ENCODE measurements around the gene PROCR. TPM values are rescaled to one million over a fixed set of nuclear protein-coding genes. Genes with fewer than 3 reads are reported as not detected.

PROCR gene
- 1 to 10 TPM in 1 of 2 experiments, under 1 TPM in 1; 0.87 to 1.2 TPM for total RNA-seq

DNA sequence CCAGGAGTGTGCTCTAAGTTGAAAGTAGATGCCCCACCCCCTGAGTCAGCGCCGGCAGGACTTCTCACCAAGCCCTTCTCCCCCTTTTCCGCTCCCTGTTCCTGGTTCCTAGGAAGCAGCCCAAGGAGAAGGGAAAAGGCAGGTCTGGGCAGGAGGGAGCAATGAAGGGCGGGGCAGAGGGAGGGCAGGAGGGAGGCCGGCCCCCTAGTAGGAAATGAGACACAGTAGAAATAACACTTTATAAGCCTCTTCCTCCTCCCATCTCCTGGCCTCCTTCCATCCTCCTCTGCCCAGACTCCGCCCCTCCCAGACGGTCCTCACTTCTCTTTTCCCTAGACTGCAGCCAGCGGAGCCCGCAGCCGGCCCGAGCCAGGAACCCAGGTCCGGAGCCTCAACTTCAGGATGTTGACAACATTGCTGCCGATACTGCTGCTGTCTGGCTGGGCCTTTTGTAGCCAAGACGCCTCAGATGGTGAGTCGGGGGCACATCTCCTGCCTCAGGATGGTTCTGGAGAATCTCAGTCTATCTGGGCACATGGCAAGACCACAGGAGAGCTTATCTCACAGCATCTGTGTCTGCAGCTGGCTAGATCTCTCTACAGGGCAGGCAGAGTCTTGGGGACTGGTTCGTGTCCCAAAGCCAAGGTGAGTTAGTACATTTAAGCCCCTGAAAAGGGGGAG lies at the start of gene PROCR:
Gene PROCR, plus strand, starts transcription at position 320 of the 681 bp plus-strand sequence. Its CDS starts 83 bp downstream, at position 403.
- Mint-ChIP-seq H3K27ac (peak within 1 kb of the TSS; percentile 47), H3K27me3 (no peaks in the 10 kb centered on the region), H3K4me3 (peak within 1 kb of the TSS; percentile 41), H3K9me3 (ENCODE audit: low read depth) (no peaks in the 10 kb centered on the region), H3K4me1 (peaks cover 13% of the 10 kb centered on the region), H3K36me3 (ENCODE audit: low read depth) (no peaks in the 10 kb centered on the region)
- peak; percentile 21 for DNase-seq
- CTCF ChIA-PET: interaction anchor here (1.0 kb wide), 1 partner anchor 24 kb away, joined by 4 read pairs; the partner anchor contains the start of gene EDEM2
- POLR2A ChIA-PET: no interaction called here
- peak; percentile 70 for ATAC-seq
- intact Hi-C loops (cut with DNase I, micrococcal nuclease): no loop called here

DNA sequence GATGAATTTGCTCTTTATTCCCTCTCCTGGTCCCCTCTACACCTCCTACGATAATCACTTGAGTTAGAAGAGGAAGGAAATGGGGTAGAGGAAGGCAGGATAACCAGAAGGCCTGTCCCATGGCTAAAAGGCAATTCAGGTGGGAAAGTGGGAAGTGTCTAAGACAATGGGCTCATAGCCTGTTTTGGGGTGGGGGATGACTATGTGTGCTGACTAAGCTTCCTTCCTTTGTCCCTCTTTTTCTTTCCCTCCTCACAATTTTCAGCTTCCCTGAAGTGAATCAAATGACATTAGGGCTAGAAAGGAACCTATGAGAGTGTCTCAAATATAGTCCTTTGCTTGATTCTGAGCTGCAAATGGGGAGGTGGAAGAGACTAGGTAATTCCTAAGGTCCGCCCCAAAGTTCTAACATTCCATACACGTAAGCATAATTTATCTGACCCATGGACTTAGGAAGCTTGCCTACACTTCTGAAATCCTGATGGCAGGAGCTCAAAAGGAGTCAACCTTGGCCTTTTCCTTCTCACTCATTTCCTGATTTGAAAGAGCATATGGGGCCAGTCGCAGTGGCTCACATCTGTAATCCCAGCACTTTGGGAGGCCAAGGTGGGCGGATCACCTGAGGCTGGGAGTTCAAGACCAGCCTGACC lies 49.0 kb upstream of the PROCR start:
- Mint-ChIP-seq H3K9me3 (ENCODE audit: low read depth) (no peaks in the 10 kb centered on the region), H3K27ac (no peak overlapping the region), H3K27me3 (no peaks in the 10 kb centered on the region), H3K4me1 (no peaks in the 10 kb centered on the region), H3K4me3 (no peak overlapping the region), H3K36me3 (ENCODE audit: low read depth) (peaks cover 32% of the 10 kb centered on the region)
- POLR2A ChIA-PET: no interaction called here
- ATAC-seq: no peak
- CTCF ChIA-PET: interaction anchor here (0.6 kb wide), 2 partner anchors 358 to 602 kb away, joined by 3 to 4 read pairs; no protein-coding TSS in a partner anchor
- no peak for DNase-seq
- intact Hi-C loops (cut with DNase I, micrococcal nuclease): no loop called here

DNA sequence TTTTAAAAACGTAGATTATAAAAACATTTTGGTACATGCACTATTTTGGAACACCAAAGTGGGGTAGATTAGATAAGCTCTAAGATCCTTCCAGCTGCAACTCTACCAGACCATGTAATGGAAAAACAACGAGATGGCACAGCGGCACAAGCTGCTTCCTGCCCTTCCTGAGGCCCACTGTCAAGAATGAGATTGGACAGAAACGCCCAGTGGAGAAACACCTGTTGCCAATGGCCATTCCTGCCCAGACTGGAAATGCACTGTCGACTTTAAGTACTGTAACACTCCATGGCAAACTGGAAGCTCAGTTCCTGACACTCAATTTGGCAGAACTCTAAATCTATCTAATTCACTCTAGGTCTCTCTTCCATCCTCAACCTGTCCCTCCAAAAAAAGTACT lies 46.1 kb upstream of the PROCR start:
- peaks cover 27% of the 10 kb centered on the region for H3K36me3 Mint-ChIP-seq (ENCODE audit: low read depth)
- H3K27me3 Mint-ChIP-seq: no peaks in the 10 kb centered on the region
- H3K9me3 Mint-ChIP-seq (ENCODE audit: low read depth): no peaks in the 10 kb centered on the region
- CTCF ChIA-PET: interaction anchor here (0.5 kb wide), 1 partner anchor 29 kb away, joined by 4 read pairs; no protein-coding TSS in a partner anchor
- no peak overlapping the region for H3K4me3 Mint-ChIP-seq
- peaks cover 1% of the 10 kb centered on the region for H3K4me1 Mint-ChIP-seq
- POLR2A ChIA-PET: no interaction called here
- intact Hi-C loops (cut with DNase I, micrococcal nuclease): no loop called here
- no peak for ATAC-seq
- H3K27ac Mint-ChIP-seq: no peak overlapping the region
- DNase-seq: no peak

DNA sequence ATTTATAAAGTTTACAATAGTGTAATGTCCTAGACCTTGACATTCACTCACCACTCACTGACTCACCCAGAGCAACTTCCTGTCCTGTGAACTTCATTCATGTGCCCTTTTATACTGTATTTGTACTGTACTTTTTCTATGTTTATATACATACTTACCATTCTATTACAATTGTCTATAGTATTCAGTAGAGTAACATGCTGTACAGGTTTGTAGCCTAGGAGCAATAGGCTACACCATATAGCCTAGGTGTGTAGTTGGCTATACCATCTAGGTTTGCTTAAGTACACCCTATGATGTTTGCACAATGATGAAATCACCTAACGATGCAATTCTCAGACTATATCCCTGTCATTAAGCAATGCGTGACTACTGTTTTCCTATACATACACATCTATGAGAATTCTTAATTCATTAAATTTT lies 42.2 kb upstream of the PROCR start:
- Mint-ChIP-seq H3K27me3 (no peaks in the 10 kb centered on the region), H3K27ac (no peak overlapping the region), H3K9me3 (ENCODE audit: low read depth) (no peaks in the 10 kb centered on the region), H3K4me3 (no peak overlapping the region), H3K36me3 (ENCODE audit: low read depth) (peaks cover 33% of the 10 kb centered on the region), H3K4me1 (peaks cover 1% of the 10 kb centered on the region)
- peak; percentile 69 for ATAC-seq
- no peak for DNase-seq
- CTCF ChIA-PET: no interaction called here
- intact Hi-C loops (cut with DNase I, micrococcal nuclease): no loop called here
- POLR2A ChIA-PET: interaction anchor here (0.6 kb wide), 1 partner anchor 325 kb away, joined by 8 read pairs; no protein-coding TSS in a partner anchor

DNA sequence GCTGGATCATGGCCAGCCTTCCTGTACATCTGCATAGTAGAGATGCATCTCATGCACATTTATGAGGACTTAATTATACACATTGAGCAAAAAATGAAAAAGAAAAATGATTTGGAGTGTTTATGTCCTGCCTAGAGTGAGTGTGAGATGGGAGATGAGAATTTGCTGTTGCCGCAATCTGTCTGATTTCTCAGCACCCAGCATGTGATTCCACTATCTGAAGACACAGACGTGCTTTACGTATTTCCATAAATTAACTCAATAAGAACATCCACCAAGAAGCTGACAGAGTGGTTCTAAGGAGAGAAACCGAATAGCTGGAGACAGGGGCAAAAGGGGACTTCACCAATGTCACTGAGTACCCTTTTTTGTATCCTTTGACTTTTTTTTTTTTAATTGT lies 39.9 kb upstream of the PROCR start:
- Mint-ChIP-seq H3K9me3 (ENCODE audit: low read depth) (no peaks in the 10 kb centered on the region), H3K36me3 (ENCODE audit: low read depth) (peaks cover 25% of the 10 kb centered on the region), H3K27ac (no peak overlapping the region), H3K4me1 (peaks cover 1% of the 10 kb centered on the region), H3K4me3 (no peak overlapping the region), H3K27me3 (no peaks in the 10 kb centered on the region)
- DNase-seq (no peak), ATAC-seq (no peak)
- CTCF ChIA-PET: interaction anchor here (2.4 kb wide), 1 partner anchor 36 kb away, joined by 7 read pairs; no protein-coding TSS in a partner anchor
- POLR2A ChIA-PET: no interaction called here
- intact Hi-C loops (cut with DNase I, micrococcal nuclease): no loop called here

DNA sequence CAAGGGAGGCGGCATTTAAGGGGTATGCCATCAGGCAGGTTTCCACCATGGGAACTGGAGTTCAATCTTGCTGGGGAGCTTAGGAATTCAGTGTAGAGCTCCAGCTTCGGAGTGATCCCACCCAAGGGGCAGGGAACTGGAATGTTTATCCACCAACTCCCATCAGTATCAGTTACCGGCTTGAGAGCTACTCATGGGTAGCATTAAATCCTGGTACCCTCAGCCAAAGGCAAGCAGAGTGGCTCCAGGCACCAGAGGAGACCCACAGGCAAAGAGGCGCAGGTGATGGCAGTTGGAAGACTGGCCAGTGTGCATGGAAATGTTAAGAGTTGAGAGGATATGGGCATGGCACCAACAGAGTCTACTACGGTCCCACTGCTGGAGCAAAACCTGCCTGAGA lies 38.8 kb upstream of the PROCR start:
- no peak overlapping the region for H3K4me3 Mint-ChIP-seq
- H3K36me3 Mint-ChIP-seq (ENCODE audit: low read depth): peaks cover 28% of the 10 kb centered on the region
- no peaks in the 10 kb centered on the region for H3K9me3 Mint-ChIP-seq (ENCODE audit: low read depth)
- DNase-seq (no peak), ATAC-seq (no peak)
- ChIA-PET CTCF (interaction anchor here (0.6 to 2.4 kb wide), 2 partner anchors 11 to 37 kb away, joined by 3 to 7 read pairs; no protein-coding TSS in a partner anchor), POLR2A (interaction anchor here (0.7 kb wide), 1 partner anchor 660 kb away, joined by 4 read pairs; no protein-coding TSS in a partner anchor)
- peaks cover 1% of the 10 kb centered on the region for H3K4me1 Mint-ChIP-seq
- no peaks in the 10 kb centered on the region for H3K27me3 Mint-ChIP-seq
- no peak overlapping the region for H3K27ac Mint-ChIP-seq
- intact Hi-C loops (cut with DNase I, micrococcal nuclease): no loop called here

DNA sequence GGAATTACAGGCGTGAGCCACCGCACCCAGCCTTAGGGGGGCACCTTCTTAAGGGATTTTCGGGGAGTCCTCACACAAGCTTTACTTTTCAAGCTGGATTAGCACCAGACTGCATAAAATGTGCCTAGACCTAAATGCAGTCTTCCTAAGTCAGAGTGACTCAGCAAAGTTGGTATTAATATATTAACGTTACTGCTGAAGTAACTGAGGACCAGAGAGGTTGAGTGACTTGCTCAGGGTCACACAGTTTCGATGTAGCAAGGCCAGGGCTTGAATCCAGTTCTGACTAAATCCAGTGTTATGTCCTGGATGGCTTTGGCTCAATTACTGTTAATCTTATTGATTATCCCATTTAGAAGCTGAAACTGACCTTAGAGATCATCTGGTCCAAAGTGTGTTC lies 38.1 kb upstream of the PROCR start:
- DNase-seq (no peak), ATAC-seq (no peak)
- H3K4me3 Mint-ChIP-seq: no peak overlapping the region
- intact Hi-C loops (cut with DNase I, micrococcal nuclease): no loop called here
- POLR2A ChIA-PET: interaction anchor here (0.6 to 0.7 kb wide), 2 partner anchors 659 to 1116 kb away, joined by 4 read pairs; no protein-coding TSS in a partner anchor
- CTCF ChIA-PET: interaction anchor here (2.4 kb wide), 1 partner anchor 38 kb away, joined by 7 read pairs; no protein-coding TSS in a partner anchor
- H3K27me3 Mint-ChIP-seq: no peaks in the 10 kb centered on the region
- H3K9me3 Mint-ChIP-seq (ENCODE audit: low read depth): no peaks in the 10 kb centered on the region
- peaks cover 1% of the 10 kb centered on the region for H3K4me1 Mint-ChIP-seq
- peak overlapping the region; percentile 19 for H3K27ac Mint-ChIP-seq
- H3K36me3 Mint-ChIP-seq (ENCODE audit: low read depth): peaks cover 31% of the 10 kb centered on the region

DNA sequence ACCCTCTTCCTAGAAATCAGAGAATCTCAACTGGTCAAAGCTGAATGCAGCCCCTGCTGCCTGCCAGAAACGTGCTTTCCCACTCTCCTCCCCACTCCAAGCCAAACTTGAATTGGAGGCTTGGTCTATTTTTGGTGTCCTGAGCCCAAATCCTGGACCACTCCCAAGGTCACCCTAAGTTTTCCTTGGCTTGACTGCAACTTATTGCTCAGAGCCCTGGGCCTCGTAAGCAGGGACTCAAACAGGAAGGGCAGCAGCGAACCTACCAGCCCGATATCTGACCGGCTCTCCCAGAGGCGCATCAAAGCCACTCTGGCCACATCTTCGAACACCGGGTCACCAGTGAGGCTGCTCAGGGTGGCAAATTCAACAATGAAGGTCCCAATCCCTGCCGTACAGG lies 37.4 kb upstream of the PROCR start:
- POLR2A ChIA-PET: interaction anchor here (0.6 kb wide), 1 partner anchor 1116 kb away, joined by 4 read pairs; no protein-coding TSS in a partner anchor

DNA sequence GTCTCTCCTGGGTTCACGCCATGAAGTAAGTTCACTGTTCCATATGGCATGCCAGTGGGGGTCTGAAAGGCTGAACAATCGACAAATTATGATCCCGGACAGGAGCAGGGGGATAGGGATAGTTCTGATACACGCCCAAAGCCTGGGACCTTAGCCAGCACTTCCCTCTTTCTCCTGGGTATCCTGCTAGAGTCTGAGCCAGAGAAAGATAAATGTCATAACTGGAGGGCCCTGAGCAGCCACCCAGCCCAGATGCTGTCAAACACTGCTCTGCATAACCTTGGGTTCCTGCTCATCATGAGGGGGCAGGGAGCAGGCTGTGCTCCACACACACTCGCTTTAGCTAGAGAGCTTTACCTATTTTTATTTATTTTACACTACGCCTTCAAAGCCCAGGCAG lies 37.0 kb upstream of the PROCR start:
- no peak overlapping the region for H3K4me3 Mint-ChIP-seq
- no peak for DNase-seq
- no peaks in the 10 kb centered on the region for H3K9me3 Mint-ChIP-seq (ENCODE audit: low read depth)
- ATAC-seq: no peak
- intact Hi-C loops (cut with DNase I, micrococcal nuclease): no loop called here
- no peaks in the 10 kb centered on the region for H3K4me1 Mint-ChIP-seq
- POLR2A ChIA-PET: no interaction called here
- H3K27ac Mint-ChIP-seq: no peak overlapping the region
- CTCF ChIA-PET: interaction anchor here (1.0 kb wide), 1 partner anchor 10 kb away, joined by 3 read pairs; no protein-coding TSS in a partner anchor
- H3K36me3 Mint-ChIP-seq (ENCODE audit: low read depth): peaks cover 31% of the 10 kb centered on the region
- no peaks in the 10 kb centered on the region for H3K27me3 Mint-ChIP-seq

More for the DNA sequence above, 37.4 kb upstream of the PROCR start:
- DNase-seq: no peak
- Mint-ChIP-seq H3K27ac (no peak overlapping the region), H3K9me3 (ENCODE audit: low read depth) (no peaks in the 10 kb centered on the region), H3K36me3 (ENCODE audit: low read depth) (peaks cover 31% of the 10 kb centered on the region), H3K4me1 (peaks cover 1% of the 10 kb centered on the region), H3K27me3 (no peaks in the 10 kb centered on the region), H3K4me3 (no peak overlapping the region)
- CTCF ChIA-PET: interaction anchor here (1.0 to 2.4 kb wide), 2 partner anchors 10 to 39 kb away, joined by 3 to 7 read pairs; no protein-coding TSS in a partner anchor
- ATAC-seq: no peak
- intact Hi-C loops (cut with DNase I, micrococcal nuclease): no loop called here

DNA sequence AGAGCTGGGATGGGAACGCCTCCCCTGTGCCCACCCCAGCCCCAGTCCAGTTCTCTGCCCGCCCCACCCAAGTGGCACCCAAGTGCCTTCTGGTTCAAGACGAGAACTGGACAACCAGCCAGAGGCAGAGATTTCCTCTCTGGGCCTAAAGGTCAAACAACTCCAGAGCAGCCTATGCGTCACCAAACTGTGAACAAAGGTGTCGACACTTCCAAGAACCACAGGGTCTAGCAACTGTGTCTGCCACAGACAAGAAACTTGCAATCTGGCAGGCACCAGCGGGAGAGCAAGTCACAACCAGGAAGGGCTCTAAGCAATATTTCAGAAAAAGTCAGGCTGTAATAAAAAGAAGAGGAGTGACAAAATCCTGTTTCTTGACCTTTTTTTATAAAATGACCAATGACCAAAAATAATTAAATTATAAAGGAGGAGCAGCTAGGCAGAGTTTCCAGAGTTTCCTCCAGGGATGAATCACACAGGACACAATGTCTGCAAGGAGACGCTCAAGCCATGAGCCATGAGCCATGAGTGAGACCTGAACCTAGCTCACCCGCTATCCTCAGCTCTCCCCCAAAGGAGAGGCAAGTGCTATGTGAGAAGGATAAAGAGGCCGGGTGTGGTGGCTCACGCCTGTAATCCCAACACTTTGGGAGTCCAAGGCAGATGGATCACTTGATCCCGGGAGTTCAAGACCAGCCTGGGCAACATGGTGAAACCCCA lies 35.8 kb upstream of the PROCR start:
- H3K4me3 Mint-ChIP-seq: no peak overlapping the region
- ChIA-PET CTCF (no interaction called here), POLR2A (no interaction called here)
- H3K27ac Mint-ChIP-seq: no peak overlapping the region
- no peak for ATAC-seq
- peaks cover 34% of the 10 kb centered on the region for H3K36me3 Mint-ChIP-seq (ENCODE audit: low read depth)
- H3K27me3 Mint-ChIP-seq: no peaks in the 10 kb centered on the region
- peaks cover 2% of the 10 kb centered on the region for H3K4me1 Mint-ChIP-seq
- DNase-seq: no peak
- intact Hi-C loops (cut with DNase I, micrococcal nuclease): no loop called here
- no peaks in the 10 kb centered on the region for H3K9me3 Mint-ChIP-seq (ENCODE audit: low read depth)

DNA sequence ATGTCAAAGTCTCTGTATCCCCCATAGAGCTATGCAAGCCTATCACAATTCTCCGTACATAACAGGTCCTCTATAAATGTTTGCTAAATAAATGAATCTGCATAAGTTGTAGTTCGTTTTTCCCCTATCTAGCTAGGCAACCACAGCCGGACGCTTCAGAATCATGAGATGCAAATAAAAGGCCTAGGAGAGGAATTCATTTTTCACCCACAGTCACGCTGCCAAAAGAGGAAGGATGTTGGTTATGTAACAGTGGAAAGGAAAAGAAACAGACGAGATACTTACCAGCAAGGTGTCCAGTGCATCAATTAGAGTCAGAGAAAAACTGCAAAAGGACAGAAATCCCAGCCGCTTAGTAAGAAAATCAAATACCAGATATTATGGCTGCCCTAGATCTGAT lies 27.2 kb upstream of the PROCR start:
- no peak overlapping the region for H3K27ac Mint-ChIP-seq
- ChIA-PET POLR2A (interaction anchor here (0.6 to 0.7 kb wide), 2 partner anchors 121 to 353 kb away, joined by 4 read pairs; no protein-coding TSS in a partner anchor), CTCF (interaction anchor here (0.5 to 3.6 kb wide), 13 partner anchors 10 to 319 kb away, joined by 3 to 19 read pairs (median 4); no protein-coding TSS in a partner anchor)
- no peaks in the 10 kb centered on the region for H3K27me3 Mint-ChIP-seq
- DNase-seq (no peak), ATAC-seq (no peak)
- peaks cover 32% of the 10 kb centered on the region for H3K4me1 Mint-ChIP-seq
- no peak overlapping the region for H3K4me3 Mint-ChIP-seq
- H3K36me3 Mint-ChIP-seq (ENCODE audit: low read depth): peaks cover 23% of the 10 kb centered on the region
- intact Hi-C loops (cut with DNase I, micrococcal nuclease): loop anchor here (1.0 to 5.0 kb wide), 5 partner anchors 64 to 1032 kb away; partner anchors contain the start of genes EIF2S2 (in 1 of the 2), ERGIC3 (in 1 of the 2) and MMP24OS (in 1 of the 2)
- H3K9me3 Mint-ChIP-seq (ENCODE audit: low read depth): no peaks in the 10 kb centered on the region

Measured in activated CD4-positive, alpha-beta T cell treated with anti-CD3 and anti-CD28 coated beads for 36 hours (primary cell).